GM19043 (cell line): ENCODE measurements around the gene GNB1L.
"Not testable (repeated sequence)": the region's sequence is repeated elsewhere in the genome, so short reads cannot be mapped to it uniquely, and the experiment has no call there.

ENCODE experiments used
- ATAC-seq: cut with Tn5 transposase; IDR thresholded peaks from one replicate; pipeline ENCODE4 v1.9.1; 2021; ENCODE audit warnings: low read depth; ENCODE audit not compliant: unreplicated experiment

The GNB1L gene

GRCh38 chr22:19890502-19891316 lies 36.0 kb upstream of the GNB1L start:
- no peak for ATAC-seq

- no peak for ATAC-seq
Observed at GRCh38 chr22:19889951-19890350, 35.3 kb upstream of the GNB1L start.

- ATAC-seq, result no peak
Observed at GRCh38 chr22:19888131-19888746, 33.6 kb upstream of the GNB1L start.

- ATAC-seq, result no peak
Observed at GRCh38 chr22:19887256-19887985, 32.7 kb upstream of the GNB1L start.

- ATAC-seq, result no peak
Observed at GRCh38 chr22:19886605-19887255, 32.1 kb upstream of the GNB1L start.

GRCh38 chr22:19885841-19886592 lies 31.3 kb upstream of the GNB1L start:
- ATAC-seq, result no peak

- ATAC-seq, result no peak
Observed at GRCh38 chr22:19884954-19885751, 30.5 kb upstream of the GNB1L start.

- no peak for ATAC-seq
Observed at GRCh38 chr22:19884161-19884953, 29.7 kb upstream of the GNB1L start.

- not testable (repeated sequence) for ATAC-seq
Observed at GRCh38 chr22:19883446-19883845, 28.8 kb upstream of the GNB1L start.

- no peak for ATAC-seq
Observed at GRCh38 chr22:19882446-19883381, 28.0 kb upstream of the GNB1L start.

- ATAC-seq, result no peak
Observed at GRCh38 chr22:19880786-19881569, 26.3 kb upstream of the GNB1L start.

- no peak for ATAC-seq
Observed at GRCh38 chr22:19879992-19880785, 25.5 kb upstream of the GNB1L start.

- ATAC-seq, result no peak
Observed at GRCh38 chr22:19879643-19879991, 24.9 kb upstream of the GNB1L start.

GRCh38 chr22:19879246-19879570 lies 24.5 kb upstream of the GNB1L start:
- no peak for ATAC-seq

- ATAC-seq, result no peak
Observed at GRCh38 chr22:19878461-19879245, 24.0 kb upstream of the GNB1L start.
